Tibial nerve (tissue), 4 donors: ENCODE data around the gene TMCC1. TPM values are rescaled to one million over a fixed set of nuclear protein-coding genes. Genes with fewer than 3 reads are reported as not detected.

ENCODE experiments used
- DNase-seq, 2 donors: peaks; one replicate each; pipeline ENCODE4 v3.0.0-alpha.2; 2019; ENCODE audit warnings: low spot score in 2 of 2
- H3K27ac ChIP-seq, 4 donors: fragments of 200-600 bp; sonication (generic) in 3 of 4; one replicate each; pipeline ENCODE4 v1.5.1; 2017 to 2019; ENCODE audit warnings: mild to moderate bottlenecking in 1 of 4
- H3K27me3 ChIP-seq, 2 donors: fragments of 200-600 bp; sonication (generic) in 1 of 2; one replicate each; pipeline versions ENCODE4 v1.5.1 to v1.6.0; 2017 to 2019
- H3K36me3 ChIP-seq, 3 donors: fragments of 200-600 bp; sonication (generic); one replicate each; pipeline ENCODE4 v1.5.1; 2018 to 2019
- H3K4me1 ChIP-seq, 4 donors: fragments of 200-600 bp; sonication (generic) in 3 of 4; one replicate each; pipeline ENCODE4 v1.5.1; 2017 to 2019
- H3K4me3 ChIP-seq, 4 donors: fragments of 200-600 bp; sonication (generic) in 3 of 4; one replicate each; pipeline ENCODE4 v1.5.1; 2017 to 2019; ENCODE audit warnings: mild to moderate bottlenecking in 1 of 4, moderate library complexity in 1 of 4
- H3K9me3 ChIP-seq, 4 donors: fragments of 200-600 bp; sonication (generic) in 3 of 4; one replicate each; pipeline ENCODE4 v1.5.1; 2017 to 2019
- EP300 ChIP-seq, 2 donors: sonication (generic); formaldehyde crosslinking; IDR thresholded peaks; one replicate each; pipeline ENCODE4 v1.6.1; 2017; ENCODE audit warnings: antibody characterized with exemption in 2 of 2, mild to moderate bottlenecking in 1 of 2
- POLR2A ChIP-seq, 2 donors: fragments of 450-650 bp; IDR thresholded peaks; one replicate each; pipeline ENCODE4 v1.6.1; 2017; ENCODE audit warnings: antibody characterized with exemption in 2 of 2, mild to moderate bottlenecking in 2 of 2, moderate library complexity in 2 of 2
- whole genome bisulfite sequencing, 2 donors: methylation state at CpG; one replicate each; pipeline ENCODE4 v1.1.5; 2018; 5-methylcytosine and 5-hydroxymethylcytosine counted together
- total RNA-seq, 4 donors: library from RNA; depleted of rRNA; stranded (reverse); fragments of >200 nt; gene quantifications; one replicate each; pipeline ENCODE4 v1.1.0, GENCODE V29; 2016
- TF ChIP-seq, protein P1 (sequence below), 5 experiments: fragments of 200-600 bp in 3 of 5; fragments of 450-650 bp in 2 of 5; sonication (generic) in 3 of 5; IDR thresholded peaks; one replicate each; pipeline ENCODE4 v1.5.1; 2016 to 2019; ENCODE audit warnings: antibody characterized with exemption in 5 of 5, mild to moderate bottlenecking in 3 of 5, moderate library complexity in 2 of 5

The TMCC1 gene
- total RNA-seq, 4 donors from 2014 or later, result 19.9 to 27.9 (median 23.1) TPM

DNA sequence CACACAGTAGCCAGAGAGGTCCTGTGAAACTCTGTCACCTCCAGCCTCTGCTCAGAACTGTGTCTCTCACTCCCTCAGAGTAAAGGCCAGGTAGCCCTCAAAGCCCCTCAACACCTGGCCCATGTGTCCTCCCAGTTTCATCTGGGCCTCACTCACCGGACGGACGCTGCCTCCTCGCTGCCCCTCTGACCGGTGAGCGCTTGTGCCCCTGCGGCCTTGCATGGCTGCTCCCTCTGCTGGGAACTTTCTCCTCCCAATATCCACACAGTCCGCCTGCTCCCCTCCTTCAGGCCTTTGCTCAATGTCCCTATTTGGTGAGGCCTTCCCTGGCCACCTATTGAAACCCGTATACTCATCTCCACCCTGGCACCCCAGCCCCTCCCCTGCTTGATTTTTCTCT lies 44.2 kb upstream of the TMCC1 start:
- TF ChIP-seq, protein P1, sequence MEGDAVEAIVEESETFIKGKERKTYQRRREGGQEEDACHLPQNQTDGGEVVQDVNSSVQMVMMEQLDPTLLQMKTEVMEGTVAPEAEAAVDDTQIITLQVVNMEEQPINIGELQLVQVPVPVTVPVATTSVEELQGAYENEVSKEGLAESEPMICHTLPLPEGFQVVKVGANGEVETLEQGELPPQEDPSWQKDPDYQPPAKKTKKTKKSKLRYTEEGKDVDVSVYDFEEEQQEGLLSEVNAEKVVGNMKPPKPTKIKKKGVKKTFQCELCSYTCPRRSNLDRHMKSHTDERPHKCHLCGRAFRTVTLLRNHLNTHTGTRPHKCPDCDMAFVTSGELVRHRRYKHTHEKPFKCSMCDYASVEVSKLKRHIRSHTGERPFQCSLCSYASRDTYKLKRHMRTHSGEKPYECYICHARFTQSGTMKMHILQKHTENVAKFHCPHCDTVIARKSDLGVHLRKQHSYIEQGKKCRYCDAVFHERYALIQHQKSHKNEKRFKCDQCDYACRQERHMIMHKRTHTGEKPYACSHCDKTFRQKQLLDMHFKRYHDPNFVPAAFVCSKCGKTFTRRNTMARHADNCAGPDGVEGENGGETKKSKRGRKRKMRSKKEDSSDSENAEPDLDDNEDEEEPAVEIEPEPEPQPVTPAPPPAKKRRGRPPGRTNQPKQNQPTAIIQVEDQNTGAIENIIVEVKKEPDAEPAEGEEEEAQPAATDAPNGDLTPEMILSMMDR (IDR thresholded peaks at IDR 0.05), result no peak
- TF ChIP-seq EP300 (IDR thresholded peaks at IDR 0.05) (no peak), POLR2A (IDR thresholded peaks at IDR 0.05) (no peak)
- no peaks in the 10 kb centered on the region for H3K27me3 ChIP-seq
- no peaks in the 10 kb centered on the region for H3K36me3 ChIP-seq
- no peak for DNase-seq
- WGBS, 2 donors, result 85 to 88% methylated on average over 9 of the region's 9 CpGs
- H3K9me3 ChIP-seq, result no peaks in the 10 kb centered on the region
- H3K4me1 ChIP-seq, result peaks cover 0 to 20% (median 0%) of the 10 kb centered on the region in 4 donors
- H3K27ac ChIP-seq, result peak overlapping the region in 2 of 4 donors; percentile 85 to 92
- H3K4me3 ChIP-seq, result no peak overlapping the region

DNA sequence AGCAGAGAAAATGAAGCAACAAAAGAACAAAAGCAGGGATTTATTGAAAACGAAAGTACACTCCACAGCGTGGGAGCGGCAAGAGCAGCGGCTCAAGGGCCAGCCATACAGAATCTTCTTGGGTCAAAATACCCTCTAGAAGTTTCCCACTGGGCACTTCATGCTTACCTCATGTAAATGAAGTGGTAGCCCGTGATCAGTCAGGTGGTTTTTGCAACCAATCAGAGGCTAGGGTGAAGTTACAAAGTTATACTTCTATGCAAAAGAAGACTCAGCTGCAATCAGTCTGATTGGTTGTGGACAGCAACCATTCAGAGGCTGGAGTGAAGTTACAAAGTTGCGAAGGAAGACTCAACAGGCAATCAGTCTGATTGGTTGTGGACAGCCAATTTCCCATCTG lies 43.2 kb upstream of the TMCC1 start:
- Histone ChIP-seq H3K4me1 (peaks cover 0 to 20% (median 0%) of the 10 kb centered on the region in 4 donors), H3K27ac (peak overlapping the region; percentile 24 to 92 (median 74)), H3K36me3 (no peaks in the 10 kb centered on the region), H3K27me3 (no peaks in the 10 kb centered on the region), H3K9me3 (peaks cover 0 to under 1% (median 0%) of the 10 kb centered on the region in 4 donors), H3K4me3 (peak overlapping the region; percentile 7 to 48 (median 44))
- 19 to 26% methylated on average over 6 of the region's 6 CpGs for WGBS, 2 donors
- TF ChIP-seq EP300 (IDR thresholded peaks at IDR 0.05), result peak in 1 of 2 donors; percentile 64
- TF ChIP-seq POLR2A (IDR thresholded peaks at IDR 0.05), result peak in 1 of 2 donors; percentile 42
- TF ChIP-seq, protein P1 (IDR thresholded peaks at IDR 0.05), result no peak
- DNase-seq, result peak in 1 of 2 donors; percentile 38

DNA sequence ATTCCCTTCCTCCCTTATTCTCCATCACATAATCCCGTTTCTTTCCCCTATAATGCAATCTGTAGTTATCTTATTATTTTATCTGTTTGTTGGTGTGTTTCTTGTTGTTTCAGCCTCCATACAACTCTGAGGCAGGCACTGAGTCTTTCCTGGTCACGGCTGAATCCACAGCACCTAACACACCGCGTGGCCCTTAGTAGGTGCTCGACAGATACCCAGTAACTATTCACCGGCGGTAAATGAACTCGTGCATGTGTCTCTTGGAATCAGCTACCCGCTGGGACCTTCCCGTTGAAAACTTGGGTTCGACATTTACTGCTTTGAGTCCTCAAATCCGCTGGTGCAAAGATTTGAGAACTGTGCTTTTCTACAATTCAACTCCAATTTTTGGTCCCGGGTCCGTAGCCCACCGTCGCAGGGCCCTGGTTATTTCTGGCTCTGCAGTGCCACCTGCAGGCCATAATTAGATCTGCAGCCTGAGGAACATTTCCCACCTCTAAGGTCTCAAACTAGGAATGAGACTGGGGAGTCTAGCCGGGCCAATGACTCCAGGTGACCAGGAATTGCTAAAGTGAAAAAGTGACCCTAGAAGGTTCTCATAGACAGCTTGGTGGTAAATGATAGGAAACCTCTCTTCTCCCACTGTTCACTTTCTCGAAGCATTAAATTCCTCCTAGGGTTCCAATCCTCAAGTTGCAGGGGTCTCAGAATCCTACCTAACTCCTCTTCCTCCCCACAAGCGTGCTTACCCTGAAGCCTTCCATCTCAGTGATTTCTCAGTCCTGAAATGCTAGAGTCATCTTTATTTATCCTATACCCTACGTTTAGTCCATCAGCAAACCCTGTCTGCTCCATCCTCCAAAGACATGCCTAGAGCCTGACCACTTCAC lies 41.0 kb upstream of the TMCC1 start:
- H3K4me3 ChIP-seq, result peak overlapping the region in 1 of 4 donors; percentile 20
- TF ChIP-seq EP300 (IDR thresholded peaks at IDR 0.05) (no peak), POLR2A (IDR thresholded peaks at IDR 0.05) (no peak)
- TF ChIP-seq, protein P1 (IDR thresholded peaks at IDR 0.05), result peak; percentile 88 to 93 (median 89)
- no peaks in the 10 kb centered on the region for H3K36me3 ChIP-seq
- WGBS, 2 donors, result 34% methylated on average over 20 of the region's 20 CpGs
- H3K4me1 ChIP-seq, result peaks cover 0 to 20% (median 0%) of the 10 kb centered on the region in 4 donors
- H3K27ac ChIP-seq, result no peak overlapping the region
- DNase-seq, result no peak
- peaks cover 0 to 22% (median 2%) of the 10 kb centered on the region in 4 donors for H3K9me3 ChIP-seq
- H3K27me3 ChIP-seq, result no peaks in the 10 kb centered on the region

DNA sequence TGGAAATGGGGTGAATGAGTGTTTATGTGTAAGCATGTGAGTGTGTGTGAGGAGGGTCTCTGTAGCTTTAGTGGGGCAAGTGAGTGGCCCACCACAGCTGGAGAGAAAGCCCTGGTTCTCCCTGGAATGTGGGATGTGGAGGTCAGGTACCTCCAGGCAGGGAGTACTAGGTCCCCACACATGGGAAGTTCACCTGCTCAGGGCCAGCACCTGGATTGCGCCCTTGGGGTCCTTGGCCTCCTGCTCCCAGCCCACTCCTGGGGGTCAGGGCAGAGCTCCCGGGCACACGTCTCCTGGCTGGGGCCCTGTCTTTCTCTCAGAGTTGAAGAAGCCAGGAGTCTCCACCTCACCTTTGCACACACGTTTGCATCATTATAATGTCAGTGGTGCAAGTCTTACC lies 40.0 kb upstream of the TMCC1 start:
- TF ChIP-seq EP300 (IDR thresholded peaks at IDR 0.05) (no peak), POLR2A (IDR thresholded peaks at IDR 0.05) (no peak)
- TF ChIP-seq, protein P1 (IDR thresholded peaks at IDR 0.05), result no peak
- Histone ChIP-seq H3K9me3 (peaks cover 0 to 32% (median 8%) of the 10 kb centered on the region in 4 donors), H3K4me1 (peaks cover 0 to 20% (median 0%) of the 10 kb centered on the region in 4 donors), H3K27ac (no peak overlapping the region), H3K27me3 (no peaks in the 10 kb centered on the region), H3K4me3 (no peak overlapping the region), H3K36me3 (no peaks in the 10 kb centered on the region)
- no peak for DNase-seq
- 75 to 88% methylated on average over 4 of the region's 4 CpGs for WGBS, 2 donors

DNA sequence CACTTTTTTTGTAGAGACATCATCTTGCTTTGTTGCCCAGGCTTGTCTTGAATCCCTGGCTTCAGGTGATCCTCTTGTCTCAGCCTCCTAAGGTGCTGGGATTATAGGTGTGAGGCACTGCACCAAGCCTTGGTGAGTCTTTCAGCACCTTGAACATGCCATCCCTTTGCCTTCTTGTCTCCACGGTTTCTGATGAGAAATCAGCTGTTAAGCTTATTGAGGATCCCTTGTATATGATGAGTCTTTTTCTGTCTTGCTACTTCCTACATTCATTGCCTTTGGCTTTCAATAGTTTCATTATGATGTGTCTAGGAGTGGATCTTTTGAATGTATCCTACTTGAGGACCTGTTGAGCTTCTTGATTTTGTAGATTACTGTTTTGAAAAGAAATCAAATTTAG lies 35.9 kb upstream of the TMCC1 start:
- Histone ChIP-seq H3K27ac (no peak overlapping the region), H3K4me3 (no peak overlapping the region), H3K27me3 (no peaks in the 10 kb centered on the region), H3K9me3 (peaks cover 0 to 37% (median 8%) of the 10 kb centered on the region in 4 donors), H3K36me3 (no peaks in the 10 kb centered on the region), H3K4me1 (peaks cover 0 to 2% (median 0%) of the 10 kb centered on the region in 4 donors)
- DNase-seq, result no peak
- TF ChIP-seq, protein P1 (IDR thresholded peaks at IDR 0.05), result no peak
- TF ChIP-seq EP300 (IDR thresholded peaks at IDR 0.05) (no peak), POLR2A (IDR thresholded peaks at IDR 0.05) (no peak)
- WGBS, 2 donors, result 79 to 83% methylated on average over 1 of the region's 1 CpG
